DOHH2 (cell line): ENCODE results near the gene UBASH3A.

Source experiments
- CTCF ChIP-seq: fragments of 200-600 bp; sonication (generic); IDR thresholded peaks from one replicate; pipeline ENCODE4 v1.5.1; 2014; ENCODE audit warnings: antibody characterized with exemption, mild to moderate bottlenecking, low read depth, low read length; ENCODE audit not compliant: poor library complexity, severe bottlenecking
- EZH2phosphoT487 ChIP-seq: fragments of 200-600 bp; sonication (generic); IDR thresholded peaks from 2 replicates; pipeline ENCODE4 v1.6.1; 2017; ENCODE audit warnings: borderline replicate concordance, mild to moderate bottlenecking, antibody characterized with exemption, low read length, moderate library complexity, mixed read lengths

GRCh38 chr21:42398436-42399028 is 5.2 kb upstream of the UBASH3A start:
- TF ChIP-seq CTCF: no peak
- TF ChIP-seq EZH2phosphoT487: no peak
